NCI-H2171 treated with DMSO at 0.1 percent for 48 hours (cell line): ENCODE data around the gene PML.

Source experiments
- DNase-seq: peaks from one replicate; lab custom pipeline; 2025; lab: John Stamatoyannopoulos, UW

PML gene

GRCh38 chr15:74007820-74008371, 13.4 kb downstream of the PML start:
- no peak for DNase-seq

DNA sequence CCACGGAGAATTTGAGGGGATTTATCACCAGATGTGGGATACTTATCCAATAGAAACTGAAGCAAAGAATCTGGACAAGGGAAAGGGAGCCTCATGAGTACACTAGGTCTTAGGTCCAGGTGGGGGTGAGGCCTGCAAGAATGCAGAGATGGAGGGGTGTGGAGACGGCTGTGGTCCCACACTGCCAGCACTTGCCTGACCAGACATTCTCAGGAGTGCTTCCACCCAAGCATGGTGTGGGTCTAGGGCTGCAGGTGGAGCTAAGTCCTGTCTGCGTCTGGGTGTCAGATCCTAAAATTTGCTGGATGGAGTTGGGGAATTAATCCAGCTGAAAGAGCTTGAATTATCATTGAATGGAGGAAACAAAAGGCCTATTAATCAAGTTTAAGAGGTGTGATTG, 14.4 kb downstream of the PML start:
- DNase-seq: no peak

DNA sequence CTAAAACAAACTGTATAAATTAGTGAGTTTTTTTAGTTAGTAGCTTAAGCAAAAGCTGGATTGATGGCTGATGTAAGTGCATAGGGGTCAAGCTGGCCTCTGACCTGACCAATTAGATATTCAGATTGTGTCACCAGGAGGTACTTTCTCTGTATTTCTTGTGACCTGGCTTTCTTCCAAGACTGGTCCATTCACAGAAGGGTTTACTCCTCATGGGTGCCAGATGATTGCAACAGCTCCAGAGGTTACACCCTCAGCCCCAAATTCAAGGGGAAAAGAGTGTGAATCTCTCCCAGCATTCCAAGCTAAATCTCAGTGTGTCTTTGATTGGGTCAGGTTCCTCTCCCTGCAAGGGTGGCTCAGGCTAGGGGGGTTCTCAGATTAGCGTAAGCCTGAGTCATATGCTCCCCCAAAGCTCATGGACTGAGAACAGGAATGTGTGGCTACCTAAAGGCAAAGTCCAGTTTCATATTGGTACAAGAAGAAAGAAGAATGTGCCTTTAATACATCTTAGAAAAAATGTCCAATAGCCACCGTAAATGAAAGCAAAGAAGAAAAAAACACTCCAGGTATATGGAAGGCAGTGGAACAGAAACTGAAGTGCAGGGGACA, 16.5 kb downstream of the PML start:
- DNase-seq: no peak

- DNase-seq: no peak
Observed at GRCh38 chr15:74011610-74012009, 17.1 kb downstream of the PML start.

- DNase-seq: no peak
Observed at GRCh38 chr15:74013374-74013894, 18.9 kb downstream of the PML start.

GRCh38 chr15:74019734-74020133, 25.2 kb downstream of the PML start:
- no peak for DNase-seq

DNA sequence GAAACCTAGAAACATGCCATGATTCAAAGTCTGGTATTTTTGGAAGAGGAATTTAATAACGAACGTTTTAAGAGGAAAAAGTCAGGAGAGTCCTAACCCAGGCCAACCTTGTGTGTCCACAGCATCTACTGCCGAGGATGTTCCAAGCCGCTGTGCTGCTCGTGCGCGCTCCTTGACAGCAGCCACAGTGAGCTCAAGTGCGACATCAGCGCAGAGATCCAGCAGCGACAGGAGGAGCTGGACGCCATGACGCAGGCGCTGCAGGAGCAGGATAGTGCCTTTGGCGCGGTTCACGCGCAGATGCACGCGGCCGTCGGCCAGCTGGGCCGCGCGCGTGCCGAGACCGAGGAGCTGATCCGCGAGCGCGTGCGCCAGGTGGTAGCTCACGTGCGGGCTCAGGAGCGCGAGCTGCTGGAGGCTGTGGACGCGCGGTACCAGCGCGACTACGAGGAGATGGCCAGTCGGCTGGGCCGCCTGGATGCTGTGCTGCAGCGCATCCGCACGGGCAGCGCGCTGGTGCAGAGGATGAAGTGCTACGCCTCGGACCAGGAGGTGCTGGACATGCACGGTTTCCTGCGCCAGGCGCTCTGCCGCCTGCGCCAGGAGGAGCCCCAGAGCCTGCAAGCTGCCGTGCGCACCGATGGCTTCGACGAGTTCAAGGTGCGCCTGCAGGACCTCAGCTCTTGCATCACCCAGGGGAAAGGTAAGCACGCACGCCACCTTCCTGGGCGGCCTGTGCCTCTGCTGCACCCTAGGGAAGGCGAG, 28.4 kb downstream of the PML start:
- DNase-seq: no peak

DNA sequence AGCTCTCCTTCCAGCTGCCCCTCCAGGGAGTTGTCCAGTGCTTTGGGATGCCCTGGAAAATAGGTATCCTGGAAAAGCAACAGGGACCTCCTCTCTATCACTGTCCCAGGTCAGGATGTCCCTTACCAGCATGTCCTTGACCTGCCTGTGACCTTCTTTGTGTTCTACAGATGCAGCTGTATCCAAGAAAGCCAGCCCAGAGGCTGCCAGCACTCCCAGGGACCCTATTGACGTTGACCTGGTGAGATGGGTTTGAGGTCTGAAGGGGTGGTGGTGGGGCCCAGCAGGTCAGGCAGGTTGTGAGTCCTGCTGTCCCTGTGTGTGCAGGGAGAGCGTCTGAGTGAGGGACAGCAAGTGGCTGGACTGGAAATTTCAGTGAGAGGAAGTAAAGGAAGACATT, 30.2 kb downstream of the PML start:
- DNase-seq: no peak

GRCh38 chr15:74025436-74025835, 30.9 kb downstream of the PML start:
- DNase-seq: peak; percentile 8

DNA sequence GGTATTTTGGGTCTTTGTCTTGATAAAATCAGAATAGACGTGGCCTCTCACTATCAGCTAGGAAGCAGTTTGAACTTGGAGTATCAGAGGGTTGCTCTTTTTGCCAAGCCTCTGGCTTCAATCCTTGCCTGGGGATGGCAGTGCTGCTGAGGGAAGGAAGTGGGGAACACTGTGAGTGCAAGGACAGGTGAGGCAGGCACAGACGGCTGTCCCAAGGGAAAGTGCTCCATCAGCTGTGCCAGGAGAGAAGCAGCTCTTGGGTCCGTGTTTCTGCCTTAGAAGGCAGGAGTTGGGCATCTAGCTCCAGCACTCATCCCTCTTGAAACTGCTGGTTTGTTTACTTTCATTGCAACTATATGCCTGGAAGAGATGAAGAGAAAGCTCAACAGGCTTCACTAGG, 33.2 kb downstream of the PML start:
- DNase-seq: peak; percentile 61

DNA sequence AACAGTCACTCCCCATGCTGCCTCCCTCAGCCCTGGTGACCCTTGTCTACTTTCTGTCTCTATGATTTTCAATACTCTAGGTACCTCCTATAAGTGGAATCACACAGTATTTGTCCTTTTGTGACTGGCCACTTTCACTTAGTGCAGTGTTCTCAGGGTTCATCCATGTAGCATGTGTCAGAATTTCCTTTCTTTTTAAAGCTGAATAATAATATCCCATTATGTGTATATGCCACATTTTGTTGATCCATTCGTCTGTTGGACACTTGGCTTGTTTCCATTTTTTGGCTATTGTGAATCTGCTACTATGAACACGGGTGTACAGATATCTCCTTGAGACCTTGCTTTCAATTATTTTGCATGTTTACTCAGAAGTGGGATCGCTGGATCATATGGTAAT, 34.1 kb downstream of the PML start:
- no peak for DNase-seq

DNA sequence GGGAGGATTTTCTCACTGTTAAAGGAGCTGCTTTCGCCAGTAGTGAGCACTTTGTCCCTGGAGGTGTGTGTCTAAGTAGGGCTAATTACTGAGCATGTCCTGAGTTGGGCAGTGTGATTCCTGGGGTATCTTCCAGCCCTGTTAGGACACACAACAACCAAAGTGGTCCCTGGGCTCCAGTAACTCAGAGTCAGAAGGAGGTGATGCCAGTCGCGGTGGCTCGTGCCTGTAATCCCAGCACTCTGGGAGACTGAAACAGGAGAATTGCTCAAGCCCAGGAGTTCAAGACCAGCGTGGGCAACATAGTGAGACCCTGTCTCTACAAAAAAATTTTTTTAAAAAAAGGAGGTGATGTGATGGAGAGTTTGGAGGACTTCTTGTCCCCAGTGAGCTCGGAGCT, 37.5 kb downstream of the PML start:
- DNase-seq: no peak

- DNase-seq: no peak
Observed at GRCh38 chr15:74032606-74033561, 38.4 kb downstream of the PML start.

GRCh38 chr15:74034206-74034755, 39.8 kb downstream of the PML start:
- DNase-seq: no peak

GRCh38 chr15:74035121-74036017, 40.9 kb downstream of the PML start:
- DNase-seq: no peak

GRCh38 chr15:74036271-74037170, 42.0 kb downstream of the PML start:
- DNase-seq: peak; percentile 59

DNA sequence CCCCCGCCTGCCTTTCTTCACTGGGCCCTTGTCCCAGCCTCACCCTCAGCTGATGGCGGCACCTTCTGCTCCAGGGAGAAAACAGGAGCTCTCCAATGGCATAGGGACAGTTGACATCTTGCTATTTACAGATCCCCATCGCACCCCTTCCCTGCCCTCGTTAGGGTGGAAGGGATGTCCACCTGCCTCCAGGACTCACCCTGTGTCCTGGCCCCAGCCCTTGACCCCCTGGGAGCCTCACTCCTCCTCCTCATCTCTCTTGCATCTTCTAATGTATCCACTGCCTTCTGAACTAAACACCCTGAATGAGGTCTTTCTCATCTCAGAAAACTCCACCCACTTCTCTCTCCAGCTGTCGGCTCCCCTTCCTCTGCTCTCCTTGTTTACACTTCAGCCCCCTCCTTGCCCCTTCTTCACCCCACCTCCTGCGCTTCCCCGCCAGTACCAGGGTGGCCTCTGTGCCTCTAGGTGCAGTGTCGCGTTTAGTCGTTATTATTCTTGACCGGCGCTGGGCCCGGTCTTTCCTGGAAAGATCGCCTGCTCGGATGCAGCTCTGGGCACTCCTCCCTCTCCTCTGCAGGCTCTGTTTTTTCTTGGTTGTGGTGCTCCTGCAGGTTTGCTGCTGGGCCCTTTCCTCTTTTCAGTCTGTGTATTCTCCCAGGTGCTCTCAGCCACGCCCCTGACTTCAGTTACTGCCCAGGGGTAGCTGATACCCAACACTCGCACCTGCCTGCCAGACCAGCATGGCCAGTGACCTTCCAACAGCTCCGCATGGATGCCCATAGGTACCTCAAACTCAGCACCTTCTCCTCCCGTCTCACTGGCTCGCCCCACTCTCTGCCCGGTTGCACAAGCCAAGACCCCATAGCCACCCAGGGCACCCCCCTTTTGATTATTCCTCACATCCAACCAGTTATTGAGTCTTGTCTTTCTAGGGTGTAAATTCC, 42.9 kb downstream of the PML start:
- DNase-seq: no peak
